Neural crest cell (in vitro differentiated cells): ENCODE data around the gene CAMP. TPM values are rescaled to one million over a fixed set of nuclear protein-coding genes. Genes with fewer than 3 reads are reported as not detected.

ENCODE experiments used
- DNase-seq: peaks from one replicate; pipeline ENCODE4 v3.0.0; 2021; ENCODE audit warnings: low read depth, mixed read lengths, low spot score
- H3K27ac Mint-ChIP-seq: one replicate; pipeline ENCODE4 v1.8.0; 2021; ENCODE audit warnings: mild to moderate bottlenecking, mixed read lengths; ENCODE audit not compliant: unreplicated experiment
- H3K27me3 Mint-ChIP-seq: 2 replicates; pipeline ENCODE4 v1.8.0; 2021; ENCODE audit warnings: low read depth, mild to moderate bottlenecking, mixed read lengths
- H3K36me3 Mint-ChIP-seq: 2 replicates; pipeline ENCODE4 v1.8.0; 2021; ENCODE audit warnings: low read depth, mild to moderate bottlenecking, mixed read lengths
- H3K4me1 Mint-ChIP-seq: 2 replicates; pipeline ENCODE4 v1.8.0; 2021; ENCODE audit warnings: mixed read lengths
- H3K4me3 Mint-ChIP-seq: one replicate; pipeline ENCODE4 v1.8.0; 2021; ENCODE audit warnings: mild to moderate bottlenecking, mixed read lengths
- H3K9me3 Mint-ChIP-seq: 2 replicates; pipeline ENCODE4 v1.8.0; 2021; ENCODE audit warnings: mixed read lengths
- microRNA-seq: library from miRNA; unstranded; fragments of <30 nt; microRNA quantifications from one replicate; pipeline ENCODE4, GENCODE V29; 2020
- total RNA-seq: library from RNA; stranded (reverse); gene quantifications from 2 replicates; pipeline ENCODE4 v1.2.1, GENCODE V29; 2021
- TF ChIP-seq, protein P1 (sequence below): fragments of 200-600 bp; sonication (generic); conservative IDR thresholded peaks from 2 replicates; pipeline ENCODE4 v1.5.0; 2021; ENCODE audit warnings: antibody characterized with exemption, mild to moderate bottlenecking

CAMP gene
- total RNA-seq, 1 donor from 2014 or later: not detected

DNA sequence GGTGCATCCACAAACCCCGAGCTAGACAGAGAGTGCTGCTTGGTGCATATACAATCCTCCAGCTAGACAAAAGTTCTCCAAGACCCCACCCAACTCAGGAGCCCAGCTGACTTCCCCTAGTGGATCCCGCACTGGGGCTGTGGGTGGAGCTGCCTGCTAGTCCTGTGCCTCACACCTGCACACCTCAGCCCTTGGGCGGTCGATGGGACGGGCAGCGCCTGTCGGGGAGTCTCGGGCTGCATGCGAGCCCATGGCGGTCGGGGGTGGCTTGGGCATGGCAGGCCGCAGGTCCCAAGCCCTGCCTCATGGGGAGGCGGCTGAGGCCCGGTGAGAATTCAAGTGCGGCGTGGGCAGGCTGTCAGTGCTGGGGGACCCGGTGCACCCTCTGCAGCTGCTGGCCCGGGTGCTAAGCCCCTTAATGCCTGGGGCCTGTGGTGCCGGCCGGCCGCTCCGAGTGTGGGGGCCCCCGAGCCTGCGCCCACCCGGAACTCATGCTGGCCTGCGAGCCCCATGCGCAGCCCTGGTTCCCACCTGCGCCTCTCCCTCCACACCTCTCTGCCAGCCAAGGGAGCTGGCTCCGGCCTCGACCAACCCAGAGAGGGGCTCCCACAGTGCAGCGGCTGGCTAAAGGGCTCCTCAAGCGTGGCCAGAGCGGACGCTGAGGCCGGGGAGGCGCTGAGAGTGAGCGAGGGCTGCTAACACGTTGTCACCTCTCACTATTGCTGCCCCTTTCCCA, 48.6 kb downstream of the CAMP start:
- Mint-ChIP-seq H3K9me3 (no peaks in the 10 kb centered on the region), H3K27ac (no peak overlapping the region), H3K36me3 (peaks cover 45% of the 10 kb centered on the region), H3K27me3 (no peaks in the 10 kb centered on the region), H3K4me3 (no peak overlapping the region), H3K4me1 (peaks cover 22% of the 10 kb centered on the region)
- TF ChIP-seq, protein P1, sequence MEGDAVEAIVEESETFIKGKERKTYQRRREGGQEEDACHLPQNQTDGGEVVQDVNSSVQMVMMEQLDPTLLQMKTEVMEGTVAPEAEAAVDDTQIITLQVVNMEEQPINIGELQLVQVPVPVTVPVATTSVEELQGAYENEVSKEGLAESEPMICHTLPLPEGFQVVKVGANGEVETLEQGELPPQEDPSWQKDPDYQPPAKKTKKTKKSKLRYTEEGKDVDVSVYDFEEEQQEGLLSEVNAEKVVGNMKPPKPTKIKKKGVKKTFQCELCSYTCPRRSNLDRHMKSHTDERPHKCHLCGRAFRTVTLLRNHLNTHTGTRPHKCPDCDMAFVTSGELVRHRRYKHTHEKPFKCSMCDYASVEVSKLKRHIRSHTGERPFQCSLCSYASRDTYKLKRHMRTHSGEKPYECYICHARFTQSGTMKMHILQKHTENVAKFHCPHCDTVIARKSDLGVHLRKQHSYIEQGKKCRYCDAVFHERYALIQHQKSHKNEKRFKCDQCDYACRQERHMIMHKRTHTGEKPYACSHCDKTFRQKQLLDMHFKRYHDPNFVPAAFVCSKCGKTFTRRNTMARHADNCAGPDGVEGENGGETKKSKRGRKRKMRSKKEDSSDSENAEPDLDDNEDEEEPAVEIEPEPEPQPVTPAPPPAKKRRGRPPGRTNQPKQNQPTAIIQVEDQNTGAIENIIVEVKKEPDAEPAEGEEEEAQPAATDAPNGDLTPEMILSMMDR: no peak
- DNase-seq: no peak

DNA sequence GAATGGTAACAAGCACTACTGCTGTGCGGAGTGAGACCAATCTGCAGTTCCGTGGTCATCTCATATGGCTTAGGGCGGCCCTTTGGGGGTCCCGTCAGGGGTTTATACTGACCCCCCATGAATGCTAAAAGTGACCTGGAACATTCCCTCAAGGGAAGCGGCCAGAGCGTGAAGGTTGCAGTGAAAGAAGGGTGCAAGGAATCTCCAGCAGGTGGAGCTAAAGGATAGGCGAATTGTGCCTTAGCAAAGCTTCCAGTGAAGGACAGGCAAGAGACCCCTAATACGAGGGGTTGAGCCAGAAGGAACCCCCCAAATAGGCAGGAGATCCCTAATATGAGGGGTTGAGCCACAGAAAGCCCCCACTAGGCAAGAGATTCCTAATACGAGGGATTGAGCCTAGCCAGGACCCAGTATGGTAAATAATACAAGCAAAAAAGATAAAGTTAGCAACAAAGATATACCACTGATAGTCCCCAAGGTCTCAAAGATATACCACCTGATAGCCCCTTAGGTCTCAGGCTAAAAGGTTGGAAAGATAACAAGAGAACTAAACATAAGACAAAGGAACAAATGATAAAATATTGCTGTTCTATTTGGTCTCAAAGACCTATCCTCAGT, 50.4 kb downstream of the CAMP start:
- H3K27ac Mint-ChIP-seq: no peak overlapping the region
- H3K4me3 Mint-ChIP-seq: peak overlapping the region; percentile 0
- peaks cover 34% of the 10 kb centered on the region for H3K36me3 Mint-ChIP-seq
- peaks cover 17% of the 10 kb centered on the region for H3K4me1 Mint-ChIP-seq
- TF ChIP-seq, protein P1: peak; percentile 85
- H3K9me3 Mint-ChIP-seq: no peaks in the 10 kb centered on the region
- no peaks in the 10 kb centered on the region for H3K27me3 Mint-ChIP-seq
- peak; percentile 64 for DNase-seq

DNA sequence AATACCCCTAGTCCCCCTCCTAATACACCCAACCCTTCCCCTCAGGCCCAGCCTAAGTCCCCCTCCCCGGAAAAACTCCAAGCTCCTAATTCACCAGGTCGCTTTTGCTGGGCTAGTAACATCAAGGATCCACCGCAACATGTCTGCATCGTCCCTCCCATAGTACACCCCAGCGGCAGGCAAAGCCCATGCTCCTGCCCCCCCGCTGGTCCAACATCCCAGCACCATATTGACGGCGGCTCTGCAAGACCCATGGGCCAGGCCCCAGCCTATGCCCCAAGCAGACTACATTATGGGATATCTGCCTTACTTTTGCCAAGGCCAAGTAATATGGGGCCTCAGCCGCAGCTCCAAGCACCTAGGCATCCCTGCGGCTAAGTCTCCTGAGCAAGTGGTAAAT, 51.2 kb downstream of the CAMP start:
- H3K27ac Mint-ChIP-seq: no peak overlapping the region
- peaks cover 16% of the 10 kb centered on the region for H3K4me1 Mint-ChIP-seq
- TF ChIP-seq, protein P1: no peak
- H3K9me3 Mint-ChIP-seq: no peaks in the 10 kb centered on the region
- peaks cover 28% of the 10 kb centered on the region for H3K36me3 Mint-ChIP-seq
- no peak overlapping the region for H3K4me3 Mint-ChIP-seq
- DNase-seq: no peak
- H3K27me3 Mint-ChIP-seq: no peaks in the 10 kb centered on the region

Small RNA genes lying within 50 kb of the gene (microRNA-seq; reads per million reads assigned to microRNA genes)
- gene MIR4443: 7.7 reads per million, percentile 11 among the genes with 10 or more reads in this experiment

Other genes starting within 250 kb of the CAMP start
- 141 and 150 TPM in 2 replicates for gene MAP4, start 207.1 kb upstream of the CAMP start, total RNA-seq
- 58.4 and 63.0 TPM in 2 replicates for gene CDC25A, start 35.1 kb upstream of the CAMP start, total RNA-seq
- gene ZNF589, start 17.6 kb downstream of the CAMP start, total RNA-seq: 32.6 and 33.2 TPM in 2 replicates
- 37.2 and 40.5 TPM in 2 replicates for gene NME6, start 77.9 kb downstream of the CAMP start, total RNA-seq
- gene SPINK8, start 110.2 kb downstream of the CAMP start, total RNA-seq: not detected in 2 replicates
- gene FBXW12, start 148.7 kb downstream of the CAMP start, total RNA-seq: 0.44 and 0.68 TPM in 2 replicates
- 161 and 180 TPM in 2 replicates for gene PLXNB1, start 206.6 kb downstream of the CAMP start, total RNA-seq
- gene CCDC51, start 216.6 kb downstream of the CAMP start, total RNA-seq: 12.4 TPM in 2 replicates
- 309 and 318 TPM in 2 replicates for gene TMA7, start 216.8 kb downstream of the CAMP start, total RNA-seq
- 21.8 and 22.1 TPM in 2 replicates for gene ATRIP, start 223.2 kb downstream of the CAMP start, total RNA-seq